HG02642 (cell line): Measurements from ENCODE around the gene METTL21C.

ENCODE experiments used
- ATAC-seq: cut with Tn5 transposase; IDR thresholded peaks from one replicate; pipeline ENCODE4 v1.9.1; 2021; ENCODE audit warnings: mild to moderate bottlenecking; ENCODE audit not compliant: unreplicated experiment, poor library complexity

The METTL21C gene

DNA sequence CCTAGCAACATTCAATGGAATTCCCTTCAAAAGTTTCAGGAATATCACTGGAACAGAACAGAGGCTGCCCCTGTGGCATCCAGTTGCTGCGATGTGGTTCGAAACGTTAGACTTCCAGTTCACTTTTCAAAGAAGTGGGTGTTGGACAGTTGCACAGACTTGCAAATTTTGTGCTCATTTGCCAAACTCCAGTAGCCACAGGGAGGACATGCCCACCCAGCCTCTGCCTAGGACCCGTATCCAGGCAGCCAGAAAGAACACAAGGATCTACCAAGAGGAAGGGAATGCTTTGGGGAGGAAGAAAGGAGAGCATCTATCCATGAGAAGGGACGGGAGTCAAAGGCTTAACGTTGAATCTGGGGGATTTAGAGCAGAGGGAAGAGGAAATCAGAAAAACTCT lies at the start of gene METTL21C:
Gene METTL21C, minus strand, starts transcription at position 108 of the 400 bp plus-strand sequence. CDS start 546 bp downstream, outside the sequence.
- no peak for ATAC-seq

DNA sequence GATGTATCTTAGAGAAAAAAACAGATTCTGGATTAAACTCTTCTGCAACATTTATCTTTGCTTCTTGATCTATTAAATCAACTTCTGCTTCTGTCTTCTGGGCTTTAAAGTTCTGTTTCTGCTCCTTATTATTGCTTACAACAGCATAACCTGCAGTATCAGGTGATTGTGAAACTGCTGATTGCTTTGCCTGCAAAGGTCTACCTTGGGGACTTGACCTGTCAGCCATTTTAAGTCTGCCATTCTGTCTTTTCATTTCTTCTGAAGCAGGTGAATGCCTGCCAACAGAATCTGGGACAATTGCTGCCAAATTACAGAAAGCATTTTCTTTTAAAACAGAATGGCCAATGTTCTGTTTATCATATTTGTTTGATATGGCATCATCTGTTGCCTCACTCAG lies 47.7 kb upstream of the METTL21C start:
- no peak for ATAC-seq

DNA sequence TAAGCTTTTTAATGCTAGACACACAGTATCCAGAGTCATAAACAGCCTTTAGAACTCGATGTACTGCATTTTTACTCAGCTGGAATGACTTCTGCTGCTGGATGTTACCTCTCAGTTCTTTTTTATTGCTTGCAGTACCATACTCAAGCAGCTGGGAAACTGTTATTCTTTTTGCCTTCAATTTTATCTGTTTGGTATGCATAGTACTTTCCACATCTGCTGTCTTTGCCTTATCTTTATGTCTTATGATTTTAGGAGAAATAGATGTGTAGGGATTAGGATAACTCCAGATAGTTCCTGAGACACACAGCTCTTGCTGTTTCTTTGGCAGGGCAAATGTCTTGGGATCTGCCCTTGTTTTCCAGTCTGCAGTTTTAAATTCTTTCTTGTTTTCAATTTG lies 47.3 kb upstream of the METTL21C start:
- ATAC-seq, result no peak

DNA sequence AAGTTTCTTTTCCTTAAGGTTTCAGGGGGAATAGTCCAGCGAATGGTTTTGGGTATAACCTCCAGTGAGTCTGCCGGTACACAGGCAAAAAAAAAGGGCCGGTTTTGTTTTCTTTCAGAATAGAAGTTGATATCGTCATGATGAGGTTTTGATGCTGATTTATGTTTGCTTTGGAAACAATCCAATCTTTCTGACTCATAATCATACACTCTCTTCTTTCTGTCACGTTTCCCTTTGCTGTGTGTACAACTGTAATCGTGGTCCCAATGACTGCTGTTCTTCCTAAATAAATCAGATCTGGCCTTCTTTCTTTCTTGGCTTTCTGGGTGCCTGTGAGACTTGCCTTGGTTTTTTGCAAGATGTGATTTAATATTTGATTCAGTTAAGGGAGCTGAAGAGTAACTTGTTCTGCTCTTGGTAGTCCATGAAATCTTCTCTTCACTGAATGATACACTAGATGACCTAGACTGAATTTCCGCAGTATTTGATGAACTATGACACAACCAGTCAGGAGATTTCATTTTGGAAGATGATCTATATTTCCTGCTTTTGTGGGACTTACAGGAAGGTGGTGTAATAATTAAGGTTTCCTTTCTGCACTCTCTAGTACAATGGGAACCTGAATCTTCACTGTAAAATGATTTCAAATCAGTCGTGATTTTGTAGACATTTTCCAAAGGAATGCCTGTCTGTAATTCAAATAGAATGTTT lies 34.9 kb upstream of the METTL21C start:
- ATAC-seq, result no peak

DNA sequence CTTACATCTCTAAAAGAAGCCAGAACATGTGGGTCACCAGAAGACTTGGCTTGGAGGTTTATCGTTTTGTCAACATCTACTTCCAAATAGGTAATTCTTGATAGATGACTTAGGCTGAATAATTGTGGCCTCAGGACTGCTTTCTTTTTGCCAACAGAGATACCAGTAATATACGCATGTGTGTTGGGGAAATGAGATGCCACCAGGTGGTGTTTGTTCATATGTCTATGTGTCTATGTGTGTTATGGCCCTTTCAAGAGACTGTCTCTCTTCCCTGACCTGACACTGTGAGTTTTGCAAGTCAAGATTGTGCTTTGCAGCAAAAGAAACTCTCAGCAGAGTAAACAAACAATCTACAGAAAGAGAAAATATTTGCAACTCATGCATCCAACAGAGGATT lies 31.6 kb upstream of the METTL21C start:
- no peak for ATAC-seq

DNA sequence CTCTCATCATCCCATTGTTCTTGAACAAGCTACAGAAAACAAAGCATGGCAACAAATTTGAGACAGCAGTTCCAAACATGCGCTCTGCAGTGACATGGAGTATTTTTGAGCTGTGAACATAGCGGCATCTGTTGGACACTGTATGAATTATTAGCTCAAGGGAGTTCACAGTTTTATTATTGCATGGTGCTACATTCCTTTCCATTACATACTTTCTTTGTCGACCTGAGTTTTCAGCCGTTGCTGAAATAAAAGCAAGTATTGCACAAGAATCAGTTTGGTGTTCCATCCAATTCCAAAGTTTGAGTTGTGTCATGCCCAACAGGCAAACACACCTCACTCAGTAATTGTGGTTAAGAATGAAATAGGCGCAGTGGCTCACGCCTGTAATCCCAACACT lies 30.1 kb upstream of the METTL21C start:
- ATAC-seq, result no peak

DNA sequence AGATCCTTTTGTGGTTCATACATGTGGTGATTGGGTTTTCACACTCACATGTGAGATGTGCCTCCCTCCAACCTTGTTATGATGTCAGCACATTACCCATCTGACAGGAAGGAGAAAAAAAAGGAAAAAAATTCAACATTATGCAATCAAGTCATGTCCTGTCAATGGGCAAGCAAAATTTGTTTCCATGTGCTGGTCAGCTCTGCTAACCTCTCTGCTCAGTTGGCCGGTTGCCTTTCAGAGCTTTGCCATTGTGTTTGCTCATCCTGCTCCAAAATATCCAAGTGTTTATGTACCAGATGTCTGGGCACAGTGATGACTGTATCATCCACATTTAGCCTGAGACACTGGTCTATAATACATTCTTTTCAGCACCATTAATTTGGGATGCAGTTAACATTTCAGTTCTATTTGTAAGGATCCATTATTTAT lies 27.0 kb upstream of the METTL21C start:
- no peak for ATAC-seq

DNA sequence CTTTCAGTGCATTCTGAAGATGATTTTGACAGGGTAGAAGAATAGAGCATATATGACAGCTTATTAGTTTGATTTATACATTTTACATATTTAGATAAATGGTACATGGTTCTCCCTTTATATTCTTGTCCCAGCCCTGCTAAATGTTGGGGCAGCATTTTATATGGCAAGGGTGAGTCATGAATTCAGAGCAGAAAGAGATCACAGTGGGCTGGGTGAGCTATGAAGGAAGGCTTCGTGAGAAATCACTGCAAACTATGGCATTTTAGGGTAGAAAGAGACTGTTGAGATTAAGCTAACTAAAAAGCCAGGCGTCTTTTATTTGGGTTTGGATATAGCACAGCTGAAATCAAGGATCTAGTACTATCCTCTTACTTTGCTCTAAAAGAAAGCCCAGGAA lies 23.9 kb upstream of the METTL21C start:
- no peak for ATAC-seq

DNA sequence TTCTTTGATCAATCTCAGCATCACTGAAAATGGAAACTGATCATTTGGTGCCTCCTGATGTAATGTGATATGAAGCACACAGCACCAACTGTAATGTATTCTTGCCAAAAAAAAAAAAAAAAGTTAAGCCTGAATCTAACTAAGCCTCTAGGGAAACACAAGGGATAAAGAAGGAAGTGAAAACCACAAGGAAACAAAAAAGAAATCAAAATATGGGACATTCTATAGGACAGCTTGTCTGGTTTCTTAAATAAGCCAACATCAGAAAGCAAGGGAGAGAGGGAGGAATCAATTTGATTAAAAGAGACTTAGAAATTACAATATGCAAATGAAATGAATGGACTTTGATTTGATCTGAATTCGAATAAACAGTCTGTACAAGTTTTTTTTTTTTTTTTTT lies 20.6 kb upstream of the METTL21C start:
- no peak for ATAC-seq

DNA sequence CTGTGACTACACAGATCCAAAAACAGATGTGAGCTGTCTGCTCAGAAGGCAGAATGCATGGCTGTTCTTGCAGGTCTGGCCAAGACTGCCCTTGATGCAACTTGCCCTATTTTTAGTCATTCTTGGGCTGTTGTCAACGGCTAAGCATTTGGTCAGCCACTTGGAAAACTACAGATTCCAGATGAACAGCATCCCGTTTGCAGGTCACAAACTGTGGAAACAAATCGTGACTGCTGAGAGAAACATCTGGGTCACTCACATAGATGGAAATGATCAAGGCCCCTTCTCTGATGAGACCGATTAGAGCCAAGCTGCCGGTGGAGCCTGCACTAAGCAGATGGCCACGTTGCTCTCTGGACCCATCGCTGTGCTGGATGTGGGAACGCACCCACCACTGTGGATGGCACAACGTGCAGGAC lies 15.4 kb upstream of the METTL21C start:
- ATAC-seq, result no peak

DNA sequence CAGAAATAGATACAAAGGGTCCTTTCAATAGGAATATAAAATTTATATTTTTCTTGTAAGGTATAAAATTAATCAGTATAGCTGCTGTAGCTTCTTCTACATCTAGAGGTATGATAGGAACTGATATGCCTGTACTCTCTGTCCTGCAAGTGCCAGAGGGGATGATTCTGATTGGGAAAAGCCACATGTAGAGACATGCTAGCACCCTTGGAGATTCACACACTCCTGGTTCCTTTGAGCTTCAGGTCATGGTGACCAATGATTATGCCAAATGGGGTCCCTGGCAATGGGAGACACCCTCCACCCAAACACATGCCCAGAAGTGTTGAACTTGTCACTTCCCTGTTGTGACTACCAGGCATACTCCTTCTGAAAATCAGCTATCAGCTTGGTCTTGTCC lies 14.7 kb upstream of the METTL21C start:
- ATAC-seq, result no peak

DNA sequence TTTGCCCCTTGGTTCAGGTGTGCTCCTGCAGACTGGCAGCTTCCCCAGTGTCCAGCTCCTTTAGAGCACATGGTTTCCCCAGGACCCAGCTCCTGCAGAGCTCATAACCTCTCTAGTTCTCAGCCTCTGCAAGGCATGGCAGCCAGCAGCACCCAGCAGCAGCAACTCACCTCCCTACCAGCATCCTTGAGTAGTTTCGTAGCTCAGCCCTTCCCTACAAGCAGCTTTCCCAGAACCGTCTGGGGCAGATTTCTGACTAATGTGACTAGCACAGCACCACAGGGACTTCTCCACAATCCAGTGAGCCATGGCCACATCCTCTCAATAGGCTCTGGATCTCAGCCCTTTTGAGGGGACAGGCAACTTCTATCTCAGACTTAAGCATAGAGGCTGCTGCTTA lies 14.1 kb upstream of the METTL21C start:
- ATAC-seq, result no peak

DNA sequence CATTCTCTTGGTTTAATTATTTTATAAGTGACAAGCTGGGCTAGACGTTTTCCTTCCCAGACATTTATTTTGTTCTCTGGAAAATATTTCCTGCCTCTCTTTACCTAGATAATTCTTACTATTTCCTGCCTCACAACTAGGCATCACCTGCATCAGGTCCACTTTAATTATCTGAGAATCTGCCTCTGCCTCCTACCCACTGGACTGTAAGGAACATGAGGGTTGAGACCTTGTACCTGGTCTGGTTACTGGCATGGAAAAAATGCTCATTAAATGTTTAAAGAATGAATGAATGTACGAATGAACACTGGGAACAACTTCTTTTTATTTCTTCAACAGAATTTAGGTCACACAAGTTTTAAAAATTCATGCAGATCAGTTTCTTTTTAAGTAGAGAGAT lies 13.4 kb upstream of the METTL21C start:
- no peak for ATAC-seq

DNA sequence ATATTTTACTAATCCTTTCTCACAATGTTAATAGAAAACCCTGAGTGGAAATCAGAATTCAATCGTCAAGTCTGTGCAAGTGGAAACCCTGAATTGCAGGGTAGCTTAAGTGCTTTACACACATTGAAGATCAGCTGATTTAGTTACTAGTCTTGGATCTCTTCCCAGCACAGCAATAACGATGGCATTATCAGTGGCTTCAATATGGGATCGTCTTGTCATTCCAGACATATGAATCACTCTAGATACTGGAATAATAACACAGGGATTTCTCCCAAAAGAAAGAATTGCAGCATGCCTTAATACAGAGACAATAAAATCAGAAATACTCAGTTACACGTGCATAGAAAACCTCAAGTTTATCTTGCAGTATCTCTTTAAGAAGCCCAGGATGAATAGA lies 12.6 kb upstream of the METTL21C start:
- ATAC-seq, result no peak

DNA sequence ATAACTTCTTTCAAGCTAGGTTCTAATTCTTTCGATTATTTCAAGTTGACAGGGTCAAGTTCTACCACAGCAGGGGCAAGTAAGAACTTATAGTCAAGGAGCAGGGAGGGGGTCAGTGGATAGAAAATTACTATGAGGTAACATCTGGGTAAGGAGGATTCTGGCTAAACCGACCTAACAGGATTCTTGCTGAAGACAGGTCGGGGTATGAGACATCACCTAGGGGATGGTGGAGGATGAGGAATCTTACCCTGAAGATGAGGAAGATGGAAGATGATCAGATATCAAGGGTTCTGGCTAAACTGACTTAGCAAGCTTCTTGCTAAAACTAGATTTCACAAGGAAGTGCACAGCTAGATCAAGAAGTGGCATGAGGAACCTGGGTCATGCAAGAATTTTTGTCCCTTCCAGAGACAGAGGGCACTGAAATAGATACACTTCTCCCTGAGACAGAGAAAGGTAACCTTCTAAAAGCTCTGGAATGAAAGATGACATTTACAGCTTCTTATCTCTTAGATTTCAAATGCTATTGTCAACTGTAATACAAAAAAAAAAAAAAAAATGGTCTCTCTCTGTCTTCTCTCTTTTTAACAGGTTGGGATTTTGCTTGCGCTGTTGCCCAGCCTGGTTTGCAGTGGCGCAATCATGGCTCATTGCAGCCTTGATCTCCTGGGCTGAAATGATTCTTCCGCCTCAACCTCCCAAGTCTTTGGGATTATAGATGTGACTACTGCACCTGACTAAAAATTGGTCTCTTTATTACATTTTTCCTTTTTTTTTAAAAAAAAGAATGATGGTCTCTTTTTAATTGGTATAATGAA lies 9.6 kb upstream of the METTL21C start:
- ATAC-seq, result no peak

DNA sequence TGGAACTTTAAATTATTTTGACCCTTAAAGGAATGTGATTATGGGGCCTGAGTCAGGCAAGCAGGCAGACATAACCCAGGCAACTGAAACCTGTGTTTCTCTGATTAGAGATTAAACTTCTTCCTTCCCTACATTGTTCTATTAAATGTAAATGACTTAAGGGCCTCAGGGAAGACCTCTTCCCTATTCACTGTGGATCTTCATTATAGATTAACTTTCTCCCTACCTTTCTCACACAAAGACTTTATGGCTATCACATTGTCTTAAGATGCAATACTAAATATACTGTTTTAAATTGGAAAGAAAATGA lies 8.8 kb upstream of the METTL21C start:
- no peak for ATAC-seq

DNA sequence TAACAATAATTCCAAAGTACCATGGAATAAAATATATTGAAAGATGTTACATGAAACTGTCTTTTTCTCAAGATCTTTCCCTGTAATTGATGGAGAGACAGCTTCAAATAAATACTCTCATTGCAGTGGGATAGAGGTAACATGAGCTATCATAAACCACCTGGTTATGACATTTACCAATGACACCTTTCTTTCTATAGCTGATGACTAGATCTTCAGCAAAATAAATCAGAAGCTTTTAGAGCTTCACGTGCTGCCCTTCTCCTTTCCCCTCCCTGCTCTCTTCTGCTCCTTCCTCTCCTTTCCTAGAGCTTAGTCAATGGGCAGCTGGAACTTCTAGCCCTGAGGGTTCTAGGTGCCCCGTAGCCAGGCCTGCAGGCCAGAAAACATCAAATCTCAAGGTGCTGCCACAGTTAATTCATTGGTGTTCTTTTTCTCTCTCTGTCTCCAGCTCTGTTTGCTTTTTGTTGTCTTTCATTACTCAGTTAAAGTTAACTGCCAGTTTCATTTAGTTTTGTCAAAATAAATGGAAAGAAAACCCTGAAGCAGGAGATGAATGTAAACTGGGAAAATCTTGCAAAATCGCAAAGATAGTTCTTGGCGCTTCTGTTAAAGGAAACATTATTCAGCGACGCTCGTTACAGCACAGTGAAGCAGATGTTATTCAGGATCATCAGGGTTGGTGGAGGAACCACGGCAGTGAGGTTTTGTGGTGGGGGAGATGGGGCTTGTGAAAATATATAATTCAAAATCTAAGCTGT lies 8.3 kb upstream of the METTL21C start:
- ATAC-seq, result no peak

DNA sequence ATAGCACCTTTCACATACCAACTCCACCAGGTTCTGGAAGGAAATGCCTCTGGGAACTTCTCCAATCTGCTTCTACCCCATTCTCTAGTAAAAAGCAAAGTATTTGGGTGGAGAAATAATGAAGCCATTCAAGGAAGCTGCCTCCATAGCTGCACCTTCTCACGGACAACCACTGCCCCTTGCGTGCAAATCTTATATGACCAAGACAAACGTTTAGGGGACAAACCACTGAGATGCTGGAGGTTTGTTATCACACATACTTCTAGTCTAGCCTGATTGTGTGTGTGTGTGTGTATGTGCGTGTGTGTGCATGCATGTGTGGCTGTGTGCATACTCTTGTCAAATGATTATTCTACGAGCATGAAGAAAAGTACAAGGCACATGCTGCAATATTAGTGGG lies 6.5 kb upstream of the METTL21C start:
- no peak for ATAC-seq

DNA sequence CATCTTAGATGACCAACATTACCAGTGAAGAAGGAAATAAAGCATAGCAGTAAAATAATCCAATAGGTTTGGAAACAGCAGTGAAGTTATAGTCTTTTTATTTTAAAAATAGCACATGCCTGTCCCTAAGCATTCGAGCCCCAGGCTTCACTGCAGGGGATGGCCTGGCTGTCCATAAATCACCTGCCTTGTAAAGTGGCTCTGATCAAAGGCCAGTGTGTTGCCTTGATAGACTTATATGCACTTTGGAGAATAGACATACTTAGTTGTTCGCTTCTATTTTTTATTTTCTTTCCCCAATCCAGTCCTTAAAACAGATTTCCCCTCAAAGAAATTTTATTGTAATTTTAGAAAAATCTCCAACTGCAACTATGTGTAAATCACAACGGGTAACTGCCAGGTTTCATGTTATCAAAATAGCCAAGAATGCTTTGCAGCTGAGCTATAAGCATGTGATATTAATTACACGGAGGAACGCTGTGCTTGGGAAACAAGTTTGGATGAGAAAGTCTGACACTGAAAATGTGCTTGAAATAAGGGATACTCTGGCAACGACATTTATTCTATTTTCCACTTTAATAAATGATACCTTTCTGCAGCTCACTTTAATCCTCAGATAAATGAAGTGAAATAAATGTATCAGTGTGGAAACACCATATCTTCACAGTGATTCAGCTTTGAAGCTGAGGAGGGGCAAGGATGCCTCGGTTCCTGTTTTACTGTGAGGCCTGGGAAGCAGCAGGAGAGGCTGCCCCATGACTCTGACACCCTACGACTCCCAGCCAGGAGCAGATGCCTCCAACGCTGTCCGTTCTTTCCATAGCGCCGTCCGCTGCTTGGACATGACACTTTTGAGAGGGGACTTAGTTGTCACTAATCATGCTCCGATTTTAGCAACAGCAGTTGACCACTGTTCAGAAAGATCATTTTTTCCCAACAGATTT lies 5.5 kb upstream of the METTL21C start:
- no peak for ATAC-seq

DNA sequence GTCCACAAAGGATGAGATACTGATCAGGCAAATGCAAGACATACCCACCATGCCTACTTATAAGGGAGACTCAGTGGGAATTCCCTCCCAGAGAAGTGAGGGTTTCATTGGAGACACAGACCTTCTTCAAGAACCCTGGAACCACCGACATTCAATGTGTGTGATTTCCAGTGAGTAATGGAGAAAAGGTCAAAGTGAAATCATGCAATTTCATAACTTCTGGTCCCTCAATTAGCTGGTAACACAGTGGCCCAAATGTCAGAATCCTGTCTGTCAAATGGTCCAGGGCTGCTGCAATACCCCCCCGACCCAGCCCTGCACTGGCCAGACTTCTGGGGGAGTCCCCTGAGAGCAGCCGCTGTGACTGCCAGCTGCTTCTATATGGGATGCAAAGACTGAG lies 4.7 kb upstream of the METTL21C start:
- ATAC-seq, result no peak
